ENCODE results near the gene ESPNL. TPM values are rescaled to one million over a fixed set of nuclear protein-coding genes. Genes with fewer than 3 reads are reported as not detected.

ESPNL gene
- total and polyA plus RNA-seq, 2 of the 4 experiments (the other 2 are of a cell fraction) = 2.0 TPM

- H3K9me3 ChIP-seq (ENCODE audit: control insufficient read depth, insufficient read depth, low read length) = no peaks in the 10 kb centered on the region
- H2BK120ac ChIP-seq (ENCODE audit: low read depth, low read length) = no peak overlapping the region
- H3K14ac ChIP-seq (replicated peaks; ENCODE audit: low read depth, low read length) = no peak overlapping the region
- H3K79me1 ChIP-seq (ENCODE audit: low read depth in 1 of 2, low read length in 2 of 2) = no peaks in the 10 kb centered on the region; a peak in 1 of 4 replicates
- no TSS peak for BruUV-seq (replicated peaks)
- no peak overlapping the region for H3K56ac ChIP-seq (ENCODE audit: extremely low read depth, insufficient read depth, low read length)
- H4K5ac ChIP-seq (ENCODE audit: low read depth, low read length) = no peak overlapping the region
- ATAC-seq (ENCODE audit: low read depth) (no peak), DNase-seq (no peak)
- dilution Hi-C loops (cut with HindIII; ENCODE audit: low sequenced_read_pairs, unreplicated experiment) = no loop called here
- no peak overlapping the region for H2AK5ac ChIP-seq (ENCODE audit: low read depth, low read length)
- H4K91ac ChIP-seq (ENCODE audit: insufficient read depth, low read depth, low read length) = no peak overlapping the region
- H3K4me3 ChIP-seq (ENCODE audit: insufficient read depth, low read depth, low read length) = no peak overlapping the region
- H3K23ac ChIP-seq (ENCODE audit: low read depth, low read length) = no peak overlapping the region
- intact Hi-C loops (cut with micrococcal nuclease) = no loop called here
- H4K20me1 ChIP-seq (ENCODE audit: insufficient read depth, low read length) = no peaks in the 10 kb centered on the region
- no peak overlapping the region; the same call in 2 of the 3 replicates for H2BK15ac ChIP-seq (ENCODE audit: low read depth, low read length)
- 0 out of 2 replicates have a peak, but pooled peaks cover 7% of the 10 kb centered on the region for H3K9me1 ChIP-seq (ENCODE audit: insufficient read depth, low read length)
- H3K27ac ChIP-seq (ENCODE audit: insufficient read depth, low read length) = no peak overlapping the region
- no peaks in the 10 kb centered on the region for H3K27me3 ChIP-seq (ENCODE audit: control insufficient read depth, insufficient read depth, low read length)
- no peak overlapping the region for H2BK20ac ChIP-seq (ENCODE audit: low read depth, low read length)
- 100% methylated on average over 2 of the region's 14 CpGs; no CpG with 5 or more reads in 1 of the 2 experiments for WGBS, 2 experiments (ENCODE audit: extremely low coverage in 2 of 2, insufficient read length in 1 of 2)
- POLR2A ChIA-PET (ENCODE audit: unreplicated experiment) = no interaction called here
- CTCF ChIA-PET = no interaction called here
- H3K4me2 ChIP-seq (ENCODE audit: low read depth, low read length) = no peak overlapping the region
- H2BK5ac ChIP-seq (ENCODE audit: low read depth, low read length, poor library complexity, severe bottlenecking) = no peak overlapping the region
- in situ Hi-C loops (cut with MboI; ENCODE audit: low sequenced_read_pairs) = no loop called here
- H3K9ac ChIP-seq (ENCODE audit: low read depth, low read length) = no peak overlapping the region
- H3K18ac ChIP-seq (ENCODE audit: low read depth, low read length) = no peak overlapping the region
- H2AFZ ChIP-seq (replicated peaks; ENCODE audit: low read length, poor library complexity) = no peak overlapping the region
- H3K4me1 ChIP-seq (ENCODE audit: control insufficient read depth, insufficient read depth, low read length) = peaks cover 18% of the 10 kb centered on the region
- TF ChIP-seq POLR2A (IDR thresholded peaks at IDR 0.05; ENCODE audit: low read depth, low read length) (no peak), NFE2L2 (IDR thresholded peaks at IDR 0.05; ENCODE audit: low read depth, low read length) (no peak), RCOR1 (IDR thresholded peaks at IDR 0.05; ENCODE audit: insufficient replicate concordance, low read length) (no peak), RAD21 (IDR thresholded peaks at IDR 0.05; ENCODE audit: low read length) (no peak), RFX5 (IDR thresholded peaks at IDR 0.05; ENCODE audit: low read depth, low read length) (no peak), SMC3 (IDR thresholded peaks at IDR 0.05; ENCODE audit: low read depth, low read length) (no peak), FOS (IDR thresholded peaks at IDR 0.05; ENCODE audit: low read depth, low read length) (no peak), USF2 (IDR thresholded peaks at IDR 0.05; ENCODE audit: low read depth, low read length) (no peak), CEBPB (IDR thresholded peaks at IDR 0.05; ENCODE audit: low read depth, low read length) (no peak), BHLHE40 (IDR thresholded peaks at IDR 0.05; ENCODE audit: low read depth, low read length) (no peak), CHD1 (IDR thresholded peaks at IDR 0.05; ENCODE audit: low read depth, low read length) (no peak), MAFK (IDR thresholded peaks at IDR 0.05; ENCODE audit: low read depth, low read length) (no peak), MAZ (IDR thresholded peaks at IDR 0.05; ENCODE audit: borderline replicate concordance, low read depth, low read length) (no peak), ELK1 (IDR thresholded peaks at IDR 0.05; ENCODE audit: borderline replicate concordance, low read depth, low read length) (no peak)
- no peak overlapping the region for H3K4ac ChIP-seq (ENCODE audit: low read depth, low read length)
- no peaks in the 10 kb centered on the region for H3K36me3 ChIP-seq (ENCODE audit: control insufficient read depth, insufficient read depth, low read length)
- H4K8ac ChIP-seq (ENCODE audit: low read depth in 2 of 2, low read length in 2 of 2) = no peak overlapping the region
- H2AK9ac ChIP-seq (replicated peaks; ENCODE audit: low read depth, low read length, poor library complexity) = peak overlapping the region; percentile 59
Observed at GRCh38 chr2:238157506-238158017, 57.4 kb downstream of the ESPNL start.

Data from IMR-90 (cell line).